ENCODE measurements around the gene IFT20.
A peak's percentile ranks its signal among the peaks of the same experiment; 100 is the strongest.

IFT20 gene

GRCh38 chr17:28335201-28335958 lies at the start of gene IFT20, which contains the start of gene TNFAIP1:
IFT20 (minus strand) TSS chr17:28335472; CDS start chr17:28331985, 3,487 bp downstream.
TNFAIP1 (plus strand) TSS chr17:28335761; CDS start chr17:28339522, 3,761 bp downstream.
- ATAC-seq: peak; percentile 99
- peak; percentile 95 for DNase-seq

- peak; percentile 17 for DNase-seq
- ATAC-seq: no peak
Observed at GRCh38 chr17:28385037-28385400, 49.7 kb upstream of the IFT20 start.

- DNase-seq (peak; percentile 70), ATAC-seq (peak; percentile 87)
Observed at GRCh38 chr17:28384281-28385036, 49.2 kb upstream of the IFT20 start.

GRCh38 chr17:28381141-28381825 lies 46.0 kb upstream of the IFT20 start:
- no peak for ATAC-seq
- peak; percentile 40 for DNase-seq

- DNase-seq: no peak
- no peak for ATAC-seq
Observed at GRCh38 chr17:28379814-28380801, 44.8 kb upstream of the IFT20 start.

- DNase-seq (no peak), ATAC-seq (no peak)
Observed at GRCh38 chr17:28372945-28373274, 37.6 kb upstream of the IFT20 start.

GRCh38 chr17:28372203-28372944 lies 37.1 kb upstream of the IFT20 start:
- peak; percentile 41 for DNase-seq
- ATAC-seq: no peak

- peak; percentile 94 for DNase-seq
Observed at GRCh38 chr17:28371245-28372202, 36.3 kb upstream of the IFT20 start, which contains the start of gene SARM1. SARM1 (plus strand) TSS chr17:28371694; CDS start chr17:28372033, 339 bp downstream.

GRCh38 chr17:28370744-28371103 lies 35.5 kb upstream of the IFT20 start:
- DNase-seq: no peak
- ATAC-seq: no peak

More at GRCh38 chr17:28371245-28372202, 36.3 kb upstream of the IFT20 start, which contains the start of gene SARM1:
- peak; percentile 95 for ATAC-seq

- ATAC-seq (no peak), DNase-seq (no peak)
Observed at GRCh38 chr17:28370035-28370743, 34.9 kb upstream of the IFT20 start, which contains the start of gene VTN. VTN (minus strand) TSS chr17:28370307; CDS start chr17:28370203, 104 bp downstream.

- DNase-seq (no peak), ATAC-seq (no peak)
Observed at GRCh38 chr17:28369684-28370034, 34.4 kb upstream of the IFT20 start.

GRCh38 chr17:28368915-28369683 lies 33.8 kb upstream of the IFT20 start:
- DNase-seq: no peak
- ATAC-seq: no peak

- ATAC-seq (no peak), DNase-seq (no peak)
Observed at GRCh38 chr17:28368306-28368831, 33.1 kb upstream of the IFT20 start.

- DNase-seq (no peak), ATAC-seq (no peak)
Observed at GRCh38 chr17:28367641-28368305, 32.5 kb upstream of the IFT20 start.

GRCh38 chr17:28366605-28367004 lies 31.3 kb upstream of the IFT20 start:
- no peak for DNase-seq
- ATAC-seq: no peak

GRCh38 chr17:28365487-28365886 lies 30.2 kb upstream of the IFT20 start:
- ATAC-seq: no peak
- DNase-seq: no peak

- ATAC-seq (no peak), DNase-seq (no peak)
Observed at GRCh38 chr17:28364665-28365363, 29.5 kb upstream of the IFT20 start, which contains the start of gene SEBOX. SEBOX (minus strand) TSS chr17:28365199; CDS start chr17:28365151, 48 bp downstream.

All from stimulated activated naive CD8-positive, alpha-beta T cell treated with anti-CD3 and anti-CD28 coated beads, Interleukin-15, Interleukin-2, amounts not matched to agents 100 U/mL and 50 U/mL, for 24 hours (primary cell).